Stimulated activated CD4-positive, alpha-beta T cell treated with anti-CD3 and anti-CD28 coated beads, TNF-alpha, amount 100 ng/mL, for 48 hours (primary cell): Measurements from ENCODE around the gene PTPRJ.

Source experiments
- DNase-seq, 3 donors: peaks; one replicate each; pipeline ENCODE4 v3.0.0-alpha.2; 2020; ENCODE audit warnings: low read depth in 3 of 3

PTPRJ gene

DNA sequence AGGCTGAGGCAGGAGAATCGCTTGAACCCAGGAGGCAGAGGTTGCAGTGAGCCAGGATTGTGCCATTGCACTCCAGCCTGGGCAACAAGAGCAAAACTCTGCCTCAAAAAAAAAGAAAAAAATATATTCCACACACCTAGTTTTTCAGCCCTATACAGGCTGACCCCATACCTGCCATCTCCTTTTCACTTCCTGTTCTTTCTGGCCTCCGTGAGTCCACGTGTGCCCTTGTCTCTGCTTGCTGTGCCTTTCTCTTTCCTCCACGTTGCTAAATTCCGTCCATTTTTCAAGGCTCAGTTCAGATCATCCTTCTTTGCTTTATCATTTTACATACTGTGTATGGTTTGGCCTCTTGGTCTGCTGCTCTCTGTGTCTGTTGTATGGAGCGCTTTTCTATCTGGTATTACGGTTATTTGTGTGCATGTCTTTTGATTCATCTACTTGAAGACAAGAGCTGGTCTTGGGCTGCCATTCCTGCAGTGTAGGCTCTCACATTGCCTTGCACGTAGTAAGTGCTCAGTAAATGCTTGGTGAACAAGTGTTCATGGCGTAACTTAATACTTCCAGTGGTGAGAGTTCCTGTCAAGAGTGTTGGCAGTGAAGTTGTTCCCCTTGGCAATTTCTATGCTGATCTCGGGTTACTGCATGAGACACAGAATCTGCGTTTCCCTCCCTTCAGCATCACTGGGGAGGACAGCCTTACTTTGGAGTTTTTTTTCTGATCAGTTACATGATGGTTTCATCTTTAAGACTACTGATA is 57.5 kb downstream of the PTPRJ start:
- DNase-seq = no peak

DNA sequence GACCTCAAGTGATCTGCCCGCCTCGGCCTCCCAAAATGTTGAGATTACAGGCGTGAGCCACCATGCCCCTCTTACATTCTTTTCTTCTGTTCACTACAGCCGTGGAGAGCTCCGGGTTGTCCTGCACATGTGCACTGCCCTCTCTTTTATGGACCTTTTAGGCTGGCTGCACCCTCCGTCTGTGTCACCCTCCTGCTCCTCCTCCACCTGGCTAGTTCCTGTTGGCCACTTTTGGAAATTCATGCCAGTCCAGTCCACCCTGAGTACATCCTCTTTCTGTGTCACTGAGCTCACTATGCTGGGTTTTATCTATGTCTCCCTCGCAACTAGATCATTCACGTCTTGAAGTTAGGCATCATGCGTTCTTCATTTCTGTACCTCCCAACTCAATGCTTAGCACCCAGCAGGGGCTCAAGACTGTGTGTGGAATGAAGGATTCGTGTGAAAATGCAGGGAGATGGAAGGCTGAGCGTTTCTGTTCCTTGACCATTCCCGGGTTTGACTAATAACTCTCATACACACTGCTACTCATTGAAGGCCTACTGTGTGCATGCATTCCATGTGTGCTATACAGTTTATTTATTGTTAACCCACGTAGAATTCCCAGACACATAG is 60.6 kb downstream of the PTPRJ start:
- DNase-seq = no peak

DNA sequence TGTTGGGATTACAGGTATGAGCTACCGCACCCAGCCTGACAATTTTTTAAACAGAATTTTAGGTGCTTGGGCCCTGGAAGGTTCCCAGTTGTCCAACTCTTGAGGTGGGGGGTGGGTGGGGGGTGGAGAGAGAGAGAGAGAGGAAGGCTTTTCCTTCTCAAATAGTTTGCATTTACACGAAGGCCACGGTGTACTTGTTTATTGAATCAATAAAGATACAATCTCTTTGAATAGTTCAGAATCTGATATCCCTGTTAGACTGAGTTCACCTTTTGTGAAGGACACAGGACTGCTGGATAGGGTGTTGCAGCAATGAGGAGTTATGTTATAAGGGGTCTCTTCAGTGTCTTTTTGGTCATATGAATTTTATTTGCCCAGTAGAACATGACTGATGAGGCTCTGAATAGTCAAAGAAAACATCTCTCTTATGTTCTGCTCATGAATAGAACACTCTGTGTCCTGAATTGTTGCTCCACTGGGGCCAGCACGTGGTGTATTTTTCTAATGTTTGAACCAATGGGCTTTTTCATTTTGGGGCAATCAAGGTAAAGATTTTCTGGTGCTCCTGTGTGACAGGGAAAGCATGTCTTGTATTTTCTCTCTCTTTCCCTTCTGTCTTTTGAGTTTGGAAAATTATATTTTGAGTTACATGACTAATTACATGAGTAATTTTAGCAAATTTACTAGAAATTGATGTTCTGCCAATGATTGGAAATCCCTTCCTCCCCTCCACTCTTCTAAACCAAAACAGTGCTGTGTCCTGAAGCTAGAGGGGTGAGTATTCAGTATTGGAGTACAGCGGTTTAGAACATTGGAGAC is 61.7 kb downstream of the PTPRJ start:
- DNase-seq = no peak

DNA sequence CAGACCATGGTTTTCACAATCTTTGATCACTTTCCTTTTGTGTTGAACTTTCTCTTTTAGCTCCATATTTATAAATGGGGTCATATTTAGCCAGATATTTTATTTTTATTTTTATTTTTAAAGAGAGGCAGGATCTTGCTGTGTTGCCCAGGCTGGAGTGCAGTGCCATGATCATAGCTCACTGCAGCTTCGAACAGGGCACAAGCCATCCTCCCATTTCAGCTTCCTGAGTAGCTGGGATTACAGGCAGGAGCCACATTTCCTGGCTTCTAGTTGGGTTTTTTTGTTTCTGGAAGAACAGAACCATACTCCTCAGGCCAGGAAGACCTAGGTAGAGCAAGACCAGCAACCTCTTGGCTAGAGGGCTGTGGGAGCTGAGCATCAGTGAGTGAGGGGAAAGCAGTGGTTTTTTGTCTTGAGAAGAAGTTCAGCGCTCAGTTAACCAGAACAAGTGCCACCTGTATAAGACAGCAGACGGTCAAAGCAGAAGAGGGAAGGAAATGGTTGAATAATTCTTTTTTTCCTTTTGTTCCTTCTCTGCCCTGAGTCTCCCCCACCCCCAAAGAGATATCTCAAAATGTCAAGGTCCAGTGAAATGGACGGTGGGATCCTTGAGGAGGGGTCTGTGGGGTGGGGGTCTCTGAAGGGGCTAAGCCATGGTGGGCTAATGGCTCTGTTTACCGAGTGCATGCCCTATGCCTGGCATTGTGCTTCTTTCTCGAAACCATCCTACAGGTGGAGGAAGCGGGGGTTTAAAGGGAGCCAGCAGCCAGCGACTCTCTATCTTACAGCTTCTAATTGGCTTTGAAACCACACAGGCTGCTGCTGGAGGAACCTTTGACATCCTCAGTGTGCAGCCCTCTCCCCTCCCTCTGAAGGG is 63.0 kb downstream of the PTPRJ start:
- no peak for DNase-seq

DNA sequence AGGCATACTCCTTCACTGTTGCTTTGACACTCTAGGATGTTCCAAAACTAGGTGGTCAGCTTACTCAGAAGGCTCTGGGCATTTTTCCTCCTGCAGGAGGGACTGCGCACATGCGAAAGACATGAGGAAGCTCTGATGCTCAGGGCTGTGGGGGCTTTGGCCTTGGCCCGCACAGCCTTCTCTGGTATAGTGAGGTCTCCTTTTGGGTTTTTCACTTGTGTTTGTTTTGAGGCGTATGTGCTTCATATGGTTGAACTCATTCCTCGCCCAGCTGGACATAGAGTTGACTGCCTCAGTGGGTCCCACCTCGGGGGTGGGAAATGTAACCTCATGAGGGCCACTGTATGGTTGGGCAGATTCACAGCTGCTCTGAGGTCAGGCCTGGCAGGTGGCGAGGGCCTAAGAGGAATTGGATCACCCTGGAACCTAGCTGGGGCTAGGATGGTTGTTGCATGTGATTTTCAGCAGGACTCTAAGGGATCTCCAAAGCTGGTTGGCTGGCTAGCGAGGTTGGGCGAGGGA is 63.7 kb downstream of the PTPRJ start:
- no peak for DNase-seq

DNA sequence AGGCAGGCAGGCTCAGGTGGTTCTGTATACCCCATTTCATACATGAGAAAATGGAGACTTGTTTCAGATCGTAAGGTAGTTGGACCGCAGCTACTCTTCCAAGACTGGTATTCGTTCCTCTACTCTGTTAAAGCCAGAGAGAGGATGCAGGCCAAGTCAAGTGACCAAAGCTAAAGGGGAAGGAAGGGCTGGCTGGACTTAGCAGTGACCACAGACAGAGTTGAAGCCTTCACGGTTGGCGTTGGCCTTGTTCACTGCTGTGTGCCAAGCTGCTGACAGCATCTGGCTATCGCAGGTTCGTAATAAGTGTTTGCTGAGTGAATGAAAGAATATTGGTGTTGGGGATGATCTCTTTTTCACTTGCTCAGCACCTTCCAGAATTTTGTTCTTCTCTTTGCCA is 64.2 kb downstream of the PTPRJ start:
- DNase-seq = no peak

DNA sequence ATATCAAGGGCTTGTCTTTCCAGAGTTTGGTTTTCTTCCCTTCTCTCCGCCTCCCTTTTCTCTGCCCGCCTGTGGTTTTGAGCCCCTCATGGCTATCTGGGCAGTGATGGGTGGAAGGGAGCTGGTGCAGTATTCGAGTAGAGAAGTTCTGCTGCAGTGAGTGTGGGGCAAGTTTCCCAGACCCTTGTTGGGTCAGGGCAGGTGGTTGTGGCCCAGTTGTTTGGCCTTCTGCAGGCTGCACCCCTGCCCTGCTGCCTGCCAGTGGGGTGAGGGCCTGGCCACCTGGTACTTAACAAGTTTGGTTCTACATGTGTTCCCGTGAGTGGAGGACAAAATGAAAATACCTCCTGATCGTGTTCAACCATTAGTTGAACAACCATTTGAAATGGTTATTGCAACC is 65.2 kb downstream of the PTPRJ start:
- DNase-seq = no peak

DNA sequence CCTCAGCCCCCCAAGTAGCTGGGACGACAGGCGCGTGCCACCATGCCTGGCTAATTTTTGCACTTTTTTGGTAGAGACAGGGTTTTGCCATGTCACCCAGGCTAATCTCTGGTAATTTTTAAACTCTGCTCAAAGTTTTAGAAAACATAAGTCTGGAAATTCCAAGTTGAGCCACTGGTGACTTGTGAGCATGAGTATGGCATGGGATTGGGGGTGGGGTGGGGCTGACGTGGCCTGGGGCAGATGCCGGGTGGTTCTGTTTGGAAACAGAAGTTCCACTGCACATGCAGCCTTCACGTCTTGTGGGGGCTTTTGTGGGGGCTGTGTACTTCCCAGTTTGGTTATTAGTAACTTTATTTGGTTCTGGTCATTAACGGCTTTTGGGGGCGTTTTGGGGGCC is 67.3 kb downstream of the PTPRJ start:
- no peak for DNase-seq

DNA sequence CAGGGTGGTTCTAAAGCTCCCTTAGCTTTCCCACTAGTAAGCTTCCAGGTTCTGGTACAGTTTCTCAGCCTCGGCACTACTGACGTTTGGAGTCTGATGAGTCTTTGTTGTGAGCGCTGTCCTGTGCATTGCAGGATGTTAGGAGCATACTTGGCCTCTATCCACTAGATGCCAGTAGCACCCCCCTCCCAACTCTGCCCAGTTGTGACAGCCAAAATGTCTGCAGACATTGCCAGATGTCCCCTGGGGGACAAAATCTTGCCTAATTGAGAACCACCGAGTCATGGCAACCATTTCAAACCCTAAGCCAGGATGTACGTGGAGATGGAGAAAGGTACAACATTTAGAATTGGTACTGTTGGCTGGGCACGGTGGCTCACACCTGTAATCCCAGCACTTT is 68.7 kb downstream of the PTPRJ start:
- DNase-seq = no peak

DNA sequence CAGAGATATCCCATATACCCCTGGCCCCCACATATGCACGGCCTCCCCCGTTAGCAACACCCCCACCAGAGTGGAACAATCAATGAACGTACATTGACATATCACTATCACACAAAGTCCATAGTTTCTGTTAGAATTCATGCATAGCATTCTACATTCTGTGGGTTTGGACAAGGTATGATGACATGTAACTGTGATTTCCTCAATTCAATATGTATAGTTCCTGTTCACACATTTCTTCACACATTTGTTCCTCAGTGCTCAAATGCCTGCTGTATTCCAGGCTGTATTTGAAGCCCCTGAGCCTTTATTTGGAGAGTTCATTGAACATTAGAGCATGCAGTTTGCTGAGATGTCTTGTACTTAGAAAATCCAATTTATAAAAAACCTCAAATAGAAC is 69.9 kb downstream of the PTPRJ start:
- DNase-seq = no peak

DNA sequence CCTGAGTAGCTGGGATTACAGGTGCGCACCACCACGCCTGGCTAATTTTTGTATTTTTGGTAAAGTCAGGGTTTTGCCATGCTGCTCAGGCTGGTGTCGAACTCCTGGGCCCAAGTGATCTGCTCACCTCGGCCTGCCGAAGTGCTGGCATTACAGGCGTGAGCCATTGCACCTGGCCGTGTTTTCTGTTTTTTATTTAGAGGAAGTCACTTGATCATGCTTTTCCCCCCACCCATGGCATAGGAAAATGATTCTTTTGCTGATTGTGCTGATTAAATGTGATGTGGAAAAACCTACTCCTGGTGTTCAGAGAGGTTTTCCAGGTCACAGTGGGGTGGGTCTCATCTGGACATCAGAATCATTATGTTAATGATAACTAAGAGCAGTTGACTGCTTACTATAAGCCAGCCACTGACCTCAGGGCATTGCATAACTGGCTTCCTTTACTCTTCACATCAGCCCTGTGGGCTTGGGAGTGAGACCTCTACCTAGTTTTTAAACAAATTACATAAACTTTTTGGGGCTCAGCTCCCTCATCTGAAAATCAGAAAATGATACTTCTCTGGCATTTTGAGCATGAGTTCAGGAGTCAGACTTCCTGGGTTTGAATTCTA is 71.0 kb downstream of the PTPRJ start:
- DNase-seq = no peak

DNA sequence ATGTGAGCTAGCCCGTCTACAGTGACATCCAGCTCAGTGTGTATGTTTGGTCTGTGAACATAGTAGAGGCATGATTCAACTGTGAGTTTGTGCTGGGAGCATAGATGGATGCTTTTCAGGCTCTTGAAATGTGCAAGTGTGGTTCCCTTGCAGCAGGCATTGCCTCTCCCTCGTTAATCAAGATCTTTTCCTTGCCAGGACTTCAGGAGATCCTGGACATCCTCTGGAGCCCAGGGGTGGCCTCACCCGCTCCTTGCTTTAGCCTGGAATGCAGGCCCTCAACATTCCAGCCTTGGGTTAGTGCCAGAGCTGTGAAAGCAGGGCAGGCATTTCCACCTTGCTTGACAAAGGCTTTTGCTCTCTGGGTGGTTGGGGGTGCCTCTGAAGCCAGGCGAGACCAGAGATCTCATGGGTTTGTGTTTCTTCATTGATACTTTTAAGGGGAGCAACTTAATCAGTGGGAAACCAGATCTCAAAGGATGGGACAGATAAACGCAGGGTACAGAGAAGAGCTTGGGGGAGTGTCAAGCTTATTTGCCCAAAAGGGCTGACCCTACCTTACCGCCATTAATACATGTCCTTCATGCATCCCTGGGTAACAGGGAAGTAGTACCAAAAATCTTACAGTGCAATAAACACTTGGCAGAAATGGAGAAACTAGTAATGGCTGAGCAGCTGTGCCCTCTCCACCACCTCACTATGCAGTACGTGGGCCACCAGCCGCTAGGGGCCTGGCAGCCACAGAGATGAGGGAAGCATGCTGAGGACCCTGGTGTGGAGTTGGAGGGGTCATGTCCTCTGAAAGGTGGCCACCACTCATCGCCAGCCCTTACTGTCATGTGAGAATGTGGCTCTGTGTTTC is 72.1 kb downstream of the PTPRJ start:
- DNase-seq = no peak

DNA sequence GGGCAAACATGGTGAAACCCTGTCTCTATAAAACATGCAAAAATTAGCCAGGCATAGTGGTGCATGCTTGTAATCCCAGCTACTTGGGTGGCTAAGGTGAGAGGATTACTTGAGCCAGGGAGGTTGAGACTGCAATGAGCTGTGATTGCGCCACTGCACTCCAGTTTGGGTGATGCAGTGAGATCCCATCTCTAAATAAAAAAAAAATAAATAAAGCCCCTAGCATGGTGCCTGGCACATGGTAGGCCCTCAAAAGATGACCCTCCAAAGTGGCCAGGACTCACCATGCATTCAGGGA is 74.6 kb downstream of the PTPRJ start:
- no peak for DNase-seq

DNA sequence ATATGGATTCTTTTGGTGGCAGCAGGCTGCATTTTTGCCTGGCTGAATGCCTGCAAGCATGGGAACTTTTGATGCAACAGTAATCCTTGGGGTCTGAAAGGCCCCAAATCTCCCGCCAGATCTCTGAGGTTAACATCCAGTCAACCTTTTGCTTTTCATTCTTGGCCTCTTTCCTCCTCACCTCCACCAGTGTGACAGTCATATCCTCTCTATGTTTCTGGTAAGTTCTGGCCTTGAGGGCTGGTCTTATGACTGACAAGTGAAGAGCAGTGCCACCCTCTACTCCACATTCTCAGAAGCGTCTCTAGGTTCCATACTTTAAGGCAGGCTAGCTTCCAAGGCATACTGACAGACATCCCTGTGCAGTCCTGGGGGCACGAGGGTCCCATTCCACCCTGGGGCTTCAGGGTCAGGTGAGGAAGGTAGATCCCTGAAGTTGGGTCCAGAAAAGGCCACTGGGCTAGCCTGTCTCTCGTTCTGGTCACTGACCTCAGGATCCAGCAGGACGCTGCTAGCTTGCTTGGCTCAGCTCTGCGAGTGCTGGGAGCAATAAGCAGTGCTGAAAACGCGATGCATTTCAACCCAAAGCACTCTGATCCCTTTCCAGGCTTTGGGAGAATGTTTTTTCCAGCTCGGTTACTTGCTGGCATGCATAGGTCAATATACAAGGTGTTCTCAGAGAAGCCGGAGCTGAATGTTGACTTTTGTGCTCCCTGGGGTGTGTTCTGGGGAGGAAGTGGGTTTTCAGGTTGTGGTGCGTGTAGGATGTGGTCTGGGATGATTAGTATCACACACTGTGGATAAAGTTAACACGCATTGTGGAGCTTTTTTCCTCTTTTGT is 75.2 kb downstream of the PTPRJ start:
- peak; percentile 35 to 55 (median 50) for DNase-seq

DNA sequence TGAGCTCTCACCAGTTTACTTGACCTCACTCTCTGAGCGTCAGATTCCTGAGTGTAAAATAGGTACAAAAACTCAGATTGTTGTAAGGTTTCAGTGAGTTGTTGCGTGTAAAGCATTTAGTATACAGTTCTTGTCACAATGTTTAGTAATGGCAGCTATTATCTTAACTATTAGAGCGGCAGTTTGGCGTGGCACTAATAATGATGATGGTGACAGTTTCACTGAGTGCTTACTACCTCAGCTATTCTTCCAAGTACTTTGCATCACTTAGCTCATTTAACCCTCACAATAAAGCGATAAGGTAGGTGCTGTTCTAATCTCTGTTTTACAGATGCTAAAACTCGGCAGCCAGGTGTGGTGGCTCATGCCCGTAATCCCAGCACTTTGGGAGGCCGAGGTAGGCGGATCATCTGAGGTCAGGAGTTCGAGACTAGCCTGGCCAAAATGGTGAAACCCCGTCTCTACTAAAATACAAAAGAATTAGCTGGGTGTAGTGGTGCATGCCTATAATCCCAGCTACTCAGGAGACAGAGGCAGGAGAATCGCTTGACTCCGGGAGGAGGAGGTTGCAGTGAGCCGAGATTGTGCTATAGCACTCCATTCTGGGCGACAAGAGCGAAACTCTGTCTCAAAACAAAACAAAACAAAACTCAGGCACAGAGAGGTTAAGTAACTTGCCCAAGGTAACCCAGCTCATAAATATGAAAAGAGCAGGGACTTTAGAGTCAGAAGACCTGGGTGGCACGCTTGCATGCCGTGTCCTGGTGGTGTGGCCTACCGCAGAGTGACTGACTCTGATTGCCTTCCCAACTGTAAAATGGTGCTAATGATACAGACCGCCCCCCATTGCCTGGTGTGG is 76.2 kb downstream of the PTPRJ start:
- DNase-seq = no peak

DNA sequence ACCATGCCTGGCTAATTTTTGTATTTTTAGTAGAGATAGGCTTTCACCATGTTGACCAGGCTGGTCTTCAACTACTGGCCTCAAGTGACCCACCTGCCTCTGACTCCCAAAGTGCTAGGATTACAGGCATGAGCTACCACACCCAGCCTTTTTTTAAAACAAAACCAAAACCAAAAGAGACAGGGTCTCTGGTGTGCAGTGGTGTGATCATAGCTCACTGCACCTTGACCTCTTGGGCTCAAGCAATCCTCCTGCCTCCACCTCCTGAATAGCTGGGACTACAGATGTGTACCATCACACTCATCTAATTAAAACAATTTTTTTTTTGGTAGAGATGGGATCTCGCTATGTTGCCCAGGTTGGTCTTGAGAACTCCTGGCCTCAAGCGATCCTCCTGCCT is 77.7 kb downstream of the PTPRJ start:
- DNase-seq = no peak

DNA sequence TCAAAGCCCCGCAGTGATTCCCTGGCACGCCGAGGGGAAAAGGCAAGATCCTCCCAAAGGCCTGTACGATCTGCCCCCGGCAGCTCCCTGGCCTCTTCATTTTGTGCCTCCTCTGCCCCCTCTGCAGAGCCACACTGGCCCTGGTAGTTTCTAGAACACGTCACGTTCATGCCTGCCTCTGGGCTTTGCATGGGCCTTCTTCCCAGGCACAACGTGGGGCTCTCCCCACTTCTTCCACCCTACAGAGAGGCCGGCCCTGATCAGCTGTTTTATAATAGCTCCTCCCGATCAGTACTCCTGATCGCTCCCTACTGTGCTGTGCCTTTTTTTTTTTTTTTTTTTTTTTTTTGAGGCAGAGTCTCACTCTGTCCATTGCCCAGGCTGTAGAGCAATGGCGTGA is 78.4 kb downstream of the PTPRJ start:
- DNase-seq = no peak

DNA sequence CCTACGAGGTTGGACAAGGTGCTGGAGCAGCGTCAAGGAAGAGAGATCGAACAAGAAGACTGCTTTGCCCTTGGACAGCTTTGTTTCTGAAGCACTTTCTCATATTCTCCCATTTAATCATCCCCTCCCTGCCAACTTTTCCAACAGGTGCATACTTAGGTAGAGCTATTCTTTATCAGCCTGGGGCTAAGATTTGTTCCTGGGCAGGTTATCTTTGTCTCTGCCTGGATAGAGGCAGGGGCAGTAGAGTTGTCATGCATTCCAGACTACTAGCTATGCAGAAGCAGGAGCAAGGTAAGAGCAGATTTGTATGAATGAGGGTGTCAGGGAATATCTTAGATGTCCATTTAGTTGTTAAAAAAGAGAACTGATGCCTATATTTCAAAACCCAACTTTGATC is 82.3 kb downstream of the PTPRJ start:
- DNase-seq = no peak
